Nephron progenitor cell (in vitro differentiated cells): ENCODE data around the gene ALPI.
"Not testable (repeated sequence)": the region's sequence is repeated elsewhere in the genome, so short reads cannot be mapped to it uniquely, and the experiment has no call there.

Experiments used
- DNase-seq: peaks from one replicate; pipeline ENCODE4 v3.0.0; 2021
- H3K27ac Mint-ChIP-seq: 2 replicates; pipeline ENCODE4 v1.8.0; 2021; ENCODE audit warnings: mild to moderate bottlenecking, moderate library complexity, mixed read lengths
- H3K27me3 Mint-ChIP-seq: 2 replicates; pipeline ENCODE4 v1.8.0; 2021; ENCODE audit warnings: mild to moderate bottlenecking, low read depth, mixed read lengths; ENCODE audit not compliant: poor library complexity
- H3K36me3 Mint-ChIP-seq: 2 replicates; pipeline ENCODE4 v1.8.0; 2021; ENCODE audit warnings: low read depth, mixed read lengths
- H3K4me1 Mint-ChIP-seq: 2 replicates; pipeline ENCODE4 v1.8.0; 2021; ENCODE audit warnings: mixed read lengths
- H3K4me3 Mint-ChIP-seq: 2 replicates; pipeline ENCODE4 v1.8.0; 2021; ENCODE audit warnings: mild to moderate bottlenecking, moderate library complexity, mixed read lengths
- H3K9me3 Mint-ChIP-seq: 2 replicates; pipeline ENCODE4 v1.8.0; 2021; ENCODE audit warnings: mild to moderate bottlenecking, moderate library complexity, mixed read lengths
- TF ChIP-seq, protein P1 (sequence below): fragments of 200-600 bp; sonication (generic); IDR thresholded peaks from 2 replicates; pipeline ENCODE4 v1.5.0; 2021; ENCODE audit warnings: antibody characterized with exemption

The ALPI gene

DNA sequence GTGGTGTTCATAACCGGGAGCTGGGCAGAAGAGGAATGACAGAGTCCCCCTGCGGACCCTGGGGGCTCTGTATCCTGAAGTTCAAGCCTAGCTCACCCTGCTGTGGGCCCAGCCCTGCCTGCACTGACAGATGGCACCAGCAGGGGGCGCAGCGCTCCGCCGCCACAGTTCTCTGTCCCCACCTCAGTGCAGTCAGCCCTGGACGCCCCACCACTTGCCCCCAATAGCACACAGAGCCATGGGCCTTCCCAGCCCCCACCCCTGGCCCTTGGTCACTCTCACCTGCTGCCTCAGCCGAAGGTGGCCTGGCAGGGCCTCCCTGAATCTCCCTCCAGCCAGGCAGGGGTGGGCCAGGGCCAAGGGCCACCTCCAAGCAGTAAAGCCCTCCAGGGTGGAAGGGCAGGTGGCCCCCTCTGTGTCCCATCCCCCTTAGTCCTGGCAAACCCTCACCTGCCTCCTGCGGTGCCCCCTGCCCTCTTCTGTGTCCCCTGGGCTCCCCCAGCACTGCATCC is 9.6 kb upstream of the ALPI start:
- TF ChIP-seq, protein P1, sequence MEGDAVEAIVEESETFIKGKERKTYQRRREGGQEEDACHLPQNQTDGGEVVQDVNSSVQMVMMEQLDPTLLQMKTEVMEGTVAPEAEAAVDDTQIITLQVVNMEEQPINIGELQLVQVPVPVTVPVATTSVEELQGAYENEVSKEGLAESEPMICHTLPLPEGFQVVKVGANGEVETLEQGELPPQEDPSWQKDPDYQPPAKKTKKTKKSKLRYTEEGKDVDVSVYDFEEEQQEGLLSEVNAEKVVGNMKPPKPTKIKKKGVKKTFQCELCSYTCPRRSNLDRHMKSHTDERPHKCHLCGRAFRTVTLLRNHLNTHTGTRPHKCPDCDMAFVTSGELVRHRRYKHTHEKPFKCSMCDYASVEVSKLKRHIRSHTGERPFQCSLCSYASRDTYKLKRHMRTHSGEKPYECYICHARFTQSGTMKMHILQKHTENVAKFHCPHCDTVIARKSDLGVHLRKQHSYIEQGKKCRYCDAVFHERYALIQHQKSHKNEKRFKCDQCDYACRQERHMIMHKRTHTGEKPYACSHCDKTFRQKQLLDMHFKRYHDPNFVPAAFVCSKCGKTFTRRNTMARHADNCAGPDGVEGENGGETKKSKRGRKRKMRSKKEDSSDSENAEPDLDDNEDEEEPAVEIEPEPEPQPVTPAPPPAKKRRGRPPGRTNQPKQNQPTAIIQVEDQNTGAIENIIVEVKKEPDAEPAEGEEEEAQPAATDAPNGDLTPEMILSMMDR: peak; percentile 47
- Mint-ChIP-seq H3K4me1 (peaks cover 27% of the 10 kb centered on the region), H3K27me3 (peaks cover 26% of the 10 kb centered on the region)
- H3K36me3 Mint-ChIP-seq, DNase-seq, H3K27ac Mint-ChIP-seq, H3K9me3 Mint-ChIP-seq, H3K4me3 Mint-ChIP-seq: not testable (repeated sequence)

DNA sequence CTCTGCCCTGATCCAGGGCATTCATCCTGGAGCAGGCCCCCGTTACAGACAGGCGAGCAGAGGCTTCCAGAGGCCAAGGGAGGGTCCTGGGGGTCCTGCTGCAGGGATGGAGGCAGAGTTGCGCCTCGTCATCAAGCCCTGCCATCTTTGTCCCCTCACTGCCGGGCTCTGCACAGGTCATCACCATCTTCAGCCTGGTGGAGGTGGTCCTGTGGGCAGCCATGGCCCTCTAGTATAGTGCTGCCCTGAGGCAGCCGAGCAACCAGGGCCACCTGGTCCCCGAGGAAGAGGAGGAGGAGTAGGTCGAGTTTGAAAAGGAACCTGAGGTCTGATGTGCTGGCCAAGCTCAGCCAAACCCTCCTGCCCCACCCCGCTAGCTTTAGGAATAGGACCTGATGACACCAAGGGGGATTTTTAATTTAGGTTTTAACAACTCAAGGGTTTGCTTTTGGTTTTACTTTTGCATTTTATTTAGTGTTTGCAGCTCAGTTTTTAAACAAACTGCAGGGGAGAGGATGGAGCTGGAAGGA is 8.8 kb upstream of the ALPI start:
- no peak for DNase-seq
- Mint-ChIP-seq H3K4me1 (peaks cover 27% of the 10 kb centered on the region), H3K4me3 (no peak overlapping the region), H3K27me3 (peaks cover 21% of the 10 kb centered on the region), H3K27ac (no peak overlapping the region), H3K9me3 (no peaks in the 10 kb centered on the region), H3K36me3 (no peaks in the 10 kb centered on the region)
- TF ChIP-seq, protein P1: no peak

DNA sequence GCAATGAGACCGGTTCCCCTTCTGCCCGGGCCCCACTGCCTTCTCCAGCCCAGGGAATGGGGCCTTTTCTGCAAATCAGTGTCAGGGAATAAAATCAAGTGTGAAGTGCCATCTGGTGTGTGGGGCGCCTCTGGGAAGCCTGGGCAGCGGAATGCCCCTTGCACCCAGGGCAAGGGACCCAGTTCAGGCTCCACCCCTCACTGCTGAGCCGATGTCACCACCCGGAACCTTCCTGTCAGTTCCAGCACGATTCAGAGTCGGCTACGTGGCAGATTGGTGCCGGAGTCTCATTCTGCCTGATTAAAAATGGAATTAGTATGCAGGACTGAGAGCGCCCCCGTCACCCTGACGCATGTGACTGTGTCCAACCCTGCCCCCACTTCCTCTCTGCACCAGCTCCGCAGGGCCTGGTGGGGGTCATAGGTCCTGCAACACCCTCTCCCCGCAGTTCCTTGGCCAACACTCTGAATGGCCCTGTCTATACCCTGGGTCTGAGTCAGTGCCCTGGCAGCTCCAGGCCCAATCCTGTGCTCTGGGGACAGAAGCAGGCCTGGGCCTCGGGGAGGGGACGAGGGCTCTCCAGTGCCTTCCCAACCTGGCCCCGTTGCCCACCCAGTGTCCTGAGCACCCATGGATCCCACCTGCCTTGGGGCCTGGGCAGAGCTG is 8.2 kb upstream of the ALPI start:
- DNase-seq: no peak
- Mint-ChIP-seq H3K27me3 (peaks cover 21% of the 10 kb centered on the region), H3K9me3 (no peaks in the 10 kb centered on the region), H3K4me1 (peaks cover 30% of the 10 kb centered on the region), H3K4me3 (no peak overlapping the region), H3K27ac (no peak overlapping the region), H3K36me3 (no peaks in the 10 kb centered on the region)
- TF ChIP-seq, protein P1: no peak

DNA sequence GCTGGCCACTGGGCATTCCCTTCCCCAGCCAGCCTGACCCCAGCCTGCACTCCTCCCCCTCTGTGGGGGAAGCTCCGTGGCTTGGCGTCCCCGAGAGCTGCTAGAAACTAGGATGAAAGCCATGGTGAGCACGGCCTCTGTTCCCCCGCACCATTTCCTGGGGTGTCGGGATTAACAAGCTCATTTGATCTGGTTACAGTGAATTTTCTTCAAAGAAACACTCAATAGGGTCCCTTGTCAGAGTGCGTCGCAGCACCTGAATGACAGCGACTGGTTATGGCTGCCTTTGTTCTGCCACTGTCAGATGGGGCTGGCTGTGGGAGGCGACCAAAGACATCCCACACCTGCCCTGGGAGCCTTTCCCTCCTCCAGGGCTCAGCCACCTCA is 7.7 kb upstream of the ALPI start:
- Mint-ChIP-seq H3K9me3 (no peaks in the 10 kb centered on the region), H3K27ac (no peak overlapping the region), H3K36me3 (no peaks in the 10 kb centered on the region), H3K4me1 (peaks cover 35% of the 10 kb centered on the region), H3K27me3 (peaks cover 21% of the 10 kb centered on the region), H3K4me3 (no peak overlapping the region)
- no peak for DNase-seq
- TF ChIP-seq, protein P1: no peak

DNA sequence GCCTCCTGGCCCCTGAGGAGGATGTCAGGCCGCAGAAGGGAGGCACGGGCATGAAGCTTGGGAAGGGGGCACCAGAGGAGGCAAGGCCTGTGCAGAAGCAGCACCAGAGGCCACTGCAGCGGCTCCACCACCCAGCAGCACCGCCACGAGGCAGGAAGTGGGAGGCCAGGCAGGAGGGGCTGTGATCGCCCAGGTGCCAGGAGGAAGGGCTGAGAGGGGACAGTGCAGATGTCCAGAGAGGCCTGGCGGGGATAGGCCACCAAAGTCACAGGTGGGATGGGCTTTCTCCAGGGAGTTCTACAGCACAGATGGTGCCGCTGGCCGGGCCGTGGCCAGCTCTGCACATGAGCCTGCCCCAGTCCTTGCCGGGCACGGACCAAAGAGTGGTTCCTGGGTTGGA is 6.0 kb upstream of the ALPI start:
- H3K4me1 Mint-ChIP-seq: peaks cover 33% of the 10 kb centered on the region
- no peak overlapping the region for H3K27ac Mint-ChIP-seq
- H3K36me3 Mint-ChIP-seq: no peaks in the 10 kb centered on the region
- no peaks in the 10 kb centered on the region for H3K9me3 Mint-ChIP-seq
- TF ChIP-seq, protein P1: no peak
- no peak for DNase-seq
- peaks cover 16% of the 10 kb centered on the region for H3K27me3 Mint-ChIP-seq
- no peak overlapping the region for H3K4me3 Mint-ChIP-seq

DNA sequence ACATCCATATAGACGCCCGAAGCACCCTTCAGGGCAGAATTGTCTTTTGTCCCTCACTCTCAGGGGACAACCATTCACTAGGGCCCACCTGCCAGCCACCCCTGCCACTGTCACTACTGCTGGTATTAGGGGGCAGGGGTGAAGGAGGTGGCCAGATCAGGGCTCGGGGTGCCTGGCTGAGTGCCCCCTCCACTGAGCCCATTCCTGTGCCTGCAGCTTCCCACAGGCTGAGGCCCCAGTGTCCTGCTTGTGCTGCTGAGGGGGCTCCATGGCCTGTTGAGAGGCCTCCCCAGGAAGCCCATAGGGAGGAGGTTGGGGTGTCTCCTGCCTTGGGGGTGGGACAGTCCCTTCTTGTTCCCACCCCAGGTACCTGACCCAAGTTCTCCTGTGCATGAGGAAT is 4.3 kb upstream of the ALPI start:
- peaks cover 32% of the 10 kb centered on the region for H3K4me1 Mint-ChIP-seq
- H3K9me3 Mint-ChIP-seq, DNase-seq, H3K27ac Mint-ChIP-seq, H3K4me3 Mint-ChIP-seq, H3K36me3 Mint-ChIP-seq: not testable (repeated sequence)
- H3K27me3 Mint-ChIP-seq: peaks cover 18% of the 10 kb centered on the region
